Colonic mucosa (tissue), 4 donors: ENCODE data around the gene PPP2R3A. TPM values are rescaled to one million over a fixed set of nuclear protein-coding genes. Genes with fewer than 3 reads are reported as not detected.
"Not testable (repeated sequence)": the region's sequence is repeated elsewhere in the genome, so short reads cannot be mapped to it uniquely, and the experiment has no call there.

Experiments
- DNase-seq: peaks from one replicate; pipeline ENCODE4 v3.0.0-alpha.2; 2020
- H3K27ac ChIP-seq: fragments of 200-600 bp; one replicate; pipeline ENCODE4 v1.8.0; 2021
- H3K27me3 ChIP-seq: fragments of 200-600 bp; one replicate; pipeline ENCODE4 v1.8.0; 2021
- H3K36me3 ChIP-seq: fragments of 200-600 bp; one replicate; pipeline ENCODE4 v1.8.0; 2021
- H3K4me1 ChIP-seq: fragments of 200-600 bp; one replicate; pipeline ENCODE4 v1.8.0; 2021; ENCODE audit warnings: mild to moderate bottlenecking
- H3K4me3 ChIP-seq: fragments of 200-600 bp; one replicate; pipeline ENCODE4 v1.8.0; 2021
- H3K9ac ChIP-seq, 2 donors: one replicate each; pipeline ENCODE4 v1.7.0; 2013; ENCODE audit warnings: control low read depth in 2 of 2, low read depth in 2 of 2, low read length in 2 of 2
- H3K9me3 ChIP-seq: fragments of 200-600 bp; one replicate; pipeline ENCODE4 v1.8.0; 2021
- CTCF ChIP-seq: fragments of 200-600 bp; IDR thresholded peaks from one replicate; pipeline ENCODE4 v1.8.0; 2022; ENCODE audit warnings: antibody characterized with exemption, mild to moderate bottlenecking
- intact Hi-C: fragments of 100-400 bp; cut with DNase I; formaldehyde crosslinking; loops from one replicate; pipeline ENCODE4 v1.14.1; 2022
- total RNA-seq, 2 donors: library from RNA; stranded (reverse); fragmentation: NEBNext Ultra II Directional in 1 of 2; extraction: Animal tissue kit (Norgen Biotek cat#: 25700) in 1 of 2; gene quantifications; one replicate each; pipeline ENCODE4 v1.2.1, GENCODE V29; 2021
- donor health status: healthy.
- donor health status: DM: no; HTN: no; CAD: no.
- donor health status: DM: no; HTN: no; CAD: no.

The PPP2R3A gene
- total RNA-seq, 2 donors from 2014 or later, result 10.9 to 22.0 TPM

GRCh38 chr3:136152176-136152843 is 186.8 kb downstream of the PPP2R3A start:
- H3K36me3 ChIP-seq, result no peaks in the 10 kb centered on the region
- TF ChIP-seq CTCF, result no peak
- no peak overlapping the region for H3K4me3 ChIP-seq
- peaks cover 2% of the 10 kb centered on the region for H3K4me1 ChIP-seq
- no peak for DNase-seq
- H3K27ac ChIP-seq, result no peak overlapping the region
- no peaks in the 10 kb centered on the region for H3K9me3 ChIP-seq
- H3K9ac ChIP-seq, result no peak overlapping the region
- intact Hi-C loops, result no loop called here
- no peaks in the 10 kb centered on the region for H3K27me3 ChIP-seq

- H3K4me1 ChIP-seq, result peaks cover 2% of the 10 kb centered on the region
- intact Hi-C loops, result no loop called here
- no peak for DNase-seq
- H3K36me3 ChIP-seq, result no peaks in the 10 kb centered on the region
- no peak for TF ChIP-seq CTCF
- no peak overlapping the region for H3K9ac ChIP-seq
- no peaks in the 10 kb centered on the region for H3K9me3 ChIP-seq
- no peaks in the 10 kb centered on the region for H3K27me3 ChIP-seq
- H3K27ac ChIP-seq, result no peak overlapping the region
- H3K4me3 ChIP-seq, result no peak overlapping the region
Observed at GRCh38 chr3:136152963-136153362, 187.4 kb downstream of the PPP2R3A start.

- intact Hi-C loops, result no loop called here
- Histone ChIP-seq H3K4me3 (no peak overlapping the region), H3K9ac (no peak overlapping the region), H3K36me3 (no peaks in the 10 kb centered on the region), H3K27ac (no peak overlapping the region), H3K27me3 (no peaks in the 10 kb centered on the region), H3K4me1 (no peaks in the 10 kb centered on the region), H3K9me3 (no peaks in the 10 kb centered on the region)
- no peak for DNase-seq
- no peak for TF ChIP-seq CTCF
Observed at GRCh38 chr3:136161516-136161915, 196.0 kb downstream of the PPP2R3A start.

- no peaks in the 10 kb centered on the region for H3K9me3 ChIP-seq
- intact Hi-C loops, result no loop called here
- DNase-seq, result no peak
- no peak overlapping the region for H3K27ac ChIP-seq
- no peaks in the 10 kb centered on the region for H3K4me1 ChIP-seq
- no peak overlapping the region for H3K4me3 ChIP-seq
- no peak for TF ChIP-seq CTCF
- no peak overlapping the region for H3K9ac ChIP-seq
- no peaks in the 10 kb centered on the region for H3K36me3 ChIP-seq
- no peaks in the 10 kb centered on the region for H3K27me3 ChIP-seq
Observed at GRCh38 chr3:136162322-136162721, 196.8 kb downstream of the PPP2R3A start.

- DNase-seq, H3K4me1 ChIP-seq, H3K4me3 ChIP-seq, intact Hi-C loops, H3K9ac ChIP-seq, H3K36me3 ChIP-seq, H3K27ac ChIP-seq, H3K9me3 ChIP-seq, H3K27me3 ChIP-seq: not testable (repeated sequence)
Observed at GRCh38 chr3:136163607-136164006, 198.1 kb downstream of the PPP2R3A start.

- H3K9ac ChIP-seq, result no peak overlapping the region
- no peaks in the 10 kb centered on the region for H3K4me1 ChIP-seq
- no peaks in the 10 kb centered on the region for H3K27me3 ChIP-seq
- no peak for DNase-seq
- no peaks in the 10 kb centered on the region for H3K36me3 ChIP-seq
- intact Hi-C loops, result no loop called here
- H3K4me3 ChIP-seq, result no peak overlapping the region
- no peak overlapping the region for H3K27ac ChIP-seq
- no peak for TF ChIP-seq CTCF
- no peaks in the 10 kb centered on the region for H3K9me3 ChIP-seq
Observed at GRCh38 chr3:136166507-136166906, 201.0 kb downstream of the PPP2R3A start.

- H3K4me3 ChIP-seq, H3K27me3 ChIP-seq, H3K27ac ChIP-seq, H3K36me3 ChIP-seq, DNase-seq, intact Hi-C loops, H3K9me3 ChIP-seq, H3K4me1 ChIP-seq, H3K9ac ChIP-seq: not testable (repeated sequence)
Observed at GRCh38 chr3:136168236-136168635, 202.7 kb downstream of the PPP2R3A start.
